K562 (cell line): ENCODE measurements around the gene TMEM53. TPM values are rescaled to one million over a fixed set of nuclear protein-coding genes. Genes with fewer than 3 reads are reported as not detected.

Experiments used
- CC2D1A ChIP-seq: fragments of 450-650 bp; IDR thresholded peaks from 2 replicates; pipeline ENCODE4 v1.6.1; 2017; ENCODE audit warnings: mild to moderate bottlenecking
- EHMT2 ChIP-seq: fragments of 450-650 bp; IDR thresholded peaks from 2 replicates; pipeline ENCODE4 v1.6.1; 2018; ENCODE audit warnings: antibody characterized with exemption
- MAX ChIP-seq: sonication (generic); formaldehyde crosslinking; IDR thresholded peaks from 2 replicates; pipeline ENCODE4 v1.9.0; 2022; ENCODE audit warnings: mild to moderate bottlenecking, missing genetic modification reagents
- MYC ChIP-seq, 2 experiments: fragments of 250-450 bp in 1 of 2; sonication (Bioruptor Pico) in 1 of 2; IDR thresholded peaks; 2 replicates each; pipeline versions ENCODE4 v1.5.1 to v1.6.1; 2012 to 2021; ENCODE audit warnings: low read depth in 2 of 2, borderline replicate concordance in 1 of 2, improper control_type of control experiment in 1 of 2, low read length in 1 of 2, mild to moderate bottlenecking in 1 of 2, moderate library complexity in 1 of 2
- NR2C1 ChIP-seq, 2 experiments: fragments of 450-650 bp; IDR thresholded peaks; 2 replicates each; pipeline ENCODE4 v1.6.1; 2017; ENCODE audit warnings: mild to moderate bottlenecking in 2 of 2, antibody characterized with exemption in 1 of 2, inconsistent platforms in 1 of 2, missing compliant biosample characterization in 1 of 2, missing genetic modification characterization in 1 of 2
- POLR2AphosphoS5 ChIP-seq: IDR thresholded peaks from 2 replicates; pipeline ENCODE4 v1.6.1; 2011; ENCODE audit warnings: mild to moderate bottlenecking, low read depth, low read length, moderate library complexity; ENCODE audit not compliant: control insufficient read depth, insufficient read depth
- SLC30A9 ChIP-seq: fragments of 250-450 bp; sonication (Bioruptor Pico); IDR thresholded peaks from 2 replicates; pipeline ENCODE4 v1.8.0; 2022; ENCODE audit warnings: mild to moderate bottlenecking, moderate library complexity
- SNRNP70 ChIP-seq: fragments of 200-400 bp; formaldehyde crosslinking; optimal IDR thresholded peaks from 2 replicates; pipeline ENCODE3; 2017; ENCODE audit warnings: low read depth, low read length
- SRF ChIP-seq, 2 experiments: fragments of 250-450, 450-650 bp in 1 of 2; sonication (Bioruptor Pico) in 1 of 2; sonication (generic) in 1 of 2; formaldehyde crosslinking; IDR thresholded peaks; 2 replicates each; pipeline versions ENCODE4 v1.5.0 to v1.5.1; 2020 to 2022; ENCODE audit warnings: mild to moderate bottlenecking in 1 of 2, missing genetic modification reagents in 1 of 2
- TBL1XR1 ChIP-seq, 2 experiments: IDR thresholded peaks; 2 replicates each; pipeline ENCODE4 v1.6.1; 2012; ENCODE audit warnings: improper control_type of control experiment in 2 of 2, low read length in 2 of 2, mild to moderate bottlenecking in 1 of 2
- THRB ChIP-seq: fragments of 450-650 bp; formaldehyde crosslinking; conservative IDR thresholded peaks from 2 replicates; pipeline ENCODE4 v1.4.0; 2022; ENCODE audit warnings: mild to moderate bottlenecking, missing genetic modification characterization
- USF2 ChIP-seq: sonication (generic); formaldehyde crosslinking; IDR thresholded peaks from 2 replicates; pipeline ENCODE4 v1.5.0; 2020; ENCODE audit warnings: missing genetic modification reagents
- XRCC4 ChIP-seq: IDR thresholded peaks from one replicate; pipeline ENCODE4 v1.6.1; 2011; ENCODE audit not compliant: insufficient read depth, insufficient read length; ENCODE audit errors: extremely low read depth
- ZBTB43 ChIP-seq: sonication (generic); formaldehyde crosslinking; IDR thresholded peaks from 2 replicates; pipeline ENCODE4 v1.8.0; 2023; ENCODE audit warnings: mild to moderate bottlenecking, missing genetic modification reagents
- ZKSCAN8 ChIP-seq: fragments of 200-800 bp; sonication (Bioruptor generic); IDR thresholded peaks from 2 replicates; pipeline ENCODE4 v1.6.1; 2016; ENCODE audit warnings: missing genetic modification characterization, missing compliant biosample characterization
- ZNF395 ChIP-seq: fragments of 200-800 bp; sonication (Bioruptor generic); IDR thresholded peaks from 2 replicates; pipeline ENCODE4 v1.6.1; 2017; ENCODE audit warnings: missing genetic modification characterization, missing compliant biosample characterization
- ZNF778 ChIP-seq: fragments of 450-650 bp; formaldehyde crosslinking; IDR thresholded peaks from 2 replicates; pipeline ENCODE4 v1.4.0; 2020; ENCODE audit warnings: mild to moderate bottlenecking, moderate library complexity
- ZNF785 ChIP-seq: fragments of 250-450 bp; sonication (Bioruptor Pico); IDR thresholded peaks from 2 replicates; pipeline ENCODE4 v1.4.0; 2020; ENCODE audit warnings: mild to moderate bottlenecking
- polyA plus RNA-seq, 8 experiments: library from polyadenylated mRNA; depleted of rRNA in 4 of 8; stranded (reverse) in 5 of 8; unstranded in 3 of 8; fragments of >200 nt; fragmentation: Nextera tagmentation in 2 of 8; fragmentation: Illumina TruSeq in 1 of 8; extraction: Ambion mirVana in 2 of 8; extraction: Trizol in 1 of 8; gene quantifications; 2 replicates each; pipeline versions ENCODE4 v1.2.1 to v1.2.3, GENCODE V29; 2011 to 2014; ENCODE audit warnings: inconsistent platforms in 1 of 8, missing spikeins in 1 of 8
- total RNA-seq, 7 experiments: library from RNA; depleted of rRNA in 6 of 7; stranded (reverse); fragments of >200 nt in 6 of 7; fragmentation: Illumina TruSeq in 2 of 7; extraction: Trizol in 2 of 7; gene quantifications; 2 replicates each; pipeline versions ENCODE4 v1.2.1 to v1.2.3, GENCODE V29; 2011 to 2021; ENCODE audit warnings: low replicate concordance in 1 of 7

The TMEM53 gene
- total and polyA plus RNA-seq, 9 of the 15 experiments (the other 6 are each of a cell fraction or from before 2014, with no cell fraction given) = 0.23 to 3.7 (median 2.0) TPM

GRCh38 chr1:44721485-44722361, 47.4 kb upstream of the TMEM53 start (continued):
- no peak for TF ChIP-seq ZNF778 (CRISPR knock-in tag)
- TF ChIP-seq THRB (CRISPR knock-in tag) = peak; percentile 100
- peak; percentile 96 for TF ChIP-seq ZBTB43 (CRISPR knock-in tag)
- 0 out of 2 replicates have a peak, but pooled peaks have one; percentile 27 for TF ChIP-seq CC2D1A
- peak; percentile 84; the same call in 1 of the 2 replicates for TF ChIP-seq SLC30A9
- peak; percentile 96 for TF ChIP-seq ZKSCAN8 (CRISPR knock-in tag)
- peak; percentile 75 for TF ChIP-seq XRCC4
- peak; percentile 98 for TF ChIP-seq ZNF395 (CRISPR knock-in tag)
- TF ChIP-seq NR2C1 (IDR thresholded peaks at IDR 0.05) = peak; percentile 56
- TF ChIP-seq NR2C1 (tag; IDR thresholded peaks at IDR 0.05) = peak; percentile 73
- peak; percentile 100 for TF ChIP-seq POLR2AphosphoS5
- peak; percentile 93 for TF ChIP-seq SNRNP70
- peak; percentile 81 to 95; a peak in 3 of 4 replicates for TF ChIP-seq SRF (CRISPR knock-in tag; IDR thresholded peaks at IDR 0.05)
- TF ChIP-seq TBL1XR1 (IDR thresholded peaks at IDR 0.05; ENCODE audit: low read length in 2 of 2) = peak; percentile 96 to 98
- no peak; the same call in 1 of the 2 replicates for TF ChIP-seq USF2 (CRISPR knock-in tag)
- TF ChIP-seq ZNF785 (CRISPR knock-in tag) = 0 out of 2 replicates have a peak, but pooled peaks have one; percentile 51
- TF ChIP-seq EHMT2 = 0 out of 2 replicates have a peak, but pooled peaks have one; percentile 50
- peak; percentile 88 for TF ChIP-seq MAX
- TF ChIP-seq MYC (IDR thresholded peaks at IDR 0.05; ENCODE audit: low read depth, low read length) = peak; percentile 99
- peak; percentile 85; the same call in 1 of the 2 replicates for TF ChIP-seq MYC (CRISPR knock-in tag; IDR thresholded peaks at IDR 0.05; ENCODE audit: borderline replicate concordance, low read depth)
